HL-60/S4 treated with retinoic acid at 250 ng/mL for 4 days and 3 days (cell line): ENCODE results near the gene KLRF2.

Experiments used
- in situ Hi-C: fragments of 300-500 bp; cut with MboI; formaldehyde crosslinking; loops from 2 replicates; pipeline ENCODE4 v1.7.0; 2022; ENCODE audit warnings: low sequenced_read_pairs

KLRF2 gene

DNA sequence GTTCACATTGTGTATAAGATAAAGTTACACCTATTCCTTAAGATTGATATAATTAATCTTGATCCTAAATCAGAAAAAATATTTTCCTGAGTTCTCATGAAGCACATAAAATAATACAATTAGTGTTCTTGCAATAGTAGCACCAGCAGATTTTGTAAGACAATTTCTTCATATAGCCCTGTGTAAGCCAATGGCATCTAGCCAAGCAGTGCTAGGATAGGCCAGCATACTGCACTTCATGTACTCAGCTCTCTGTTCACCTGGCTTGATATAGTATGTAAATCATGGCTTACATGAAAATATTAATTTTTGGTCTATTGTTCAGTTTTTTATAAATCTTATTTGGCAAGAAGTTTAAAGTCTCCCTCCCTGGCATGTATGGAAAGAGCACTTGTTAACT, 1.9 kb downstream of the KLRF2 start:
- in situ Hi-C loops, result no loop called here

DNA sequence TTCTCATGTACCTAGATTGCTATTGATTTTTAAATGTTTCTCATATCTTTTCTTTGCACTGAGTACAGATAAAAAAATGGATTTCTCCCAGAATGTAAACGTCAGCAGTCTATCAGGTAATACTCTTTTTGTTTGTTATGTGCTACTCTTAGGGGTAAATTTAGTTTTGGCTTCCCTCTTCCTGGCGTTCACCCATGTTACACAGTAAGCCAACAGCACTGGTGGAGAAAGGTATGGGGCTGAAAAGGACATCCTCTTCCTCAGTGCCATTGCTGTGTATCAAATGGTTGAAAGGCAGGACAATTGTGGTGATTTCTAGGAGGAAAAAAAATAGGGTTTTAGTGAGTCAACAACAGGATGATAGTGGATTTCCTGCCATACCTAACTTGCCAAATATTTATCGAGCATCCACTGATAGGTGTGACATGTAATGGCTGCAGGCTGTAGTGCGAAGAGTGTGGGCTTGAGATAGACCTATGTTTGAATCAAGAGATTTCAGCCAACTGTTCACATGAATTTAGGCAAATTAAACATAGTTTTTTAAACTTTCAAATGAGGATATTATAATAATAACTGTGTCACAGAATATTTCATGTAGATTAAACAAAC, 7.5 kb downstream of the KLRF2 start:
- in situ Hi-C loops, result no loop called here

DNA sequence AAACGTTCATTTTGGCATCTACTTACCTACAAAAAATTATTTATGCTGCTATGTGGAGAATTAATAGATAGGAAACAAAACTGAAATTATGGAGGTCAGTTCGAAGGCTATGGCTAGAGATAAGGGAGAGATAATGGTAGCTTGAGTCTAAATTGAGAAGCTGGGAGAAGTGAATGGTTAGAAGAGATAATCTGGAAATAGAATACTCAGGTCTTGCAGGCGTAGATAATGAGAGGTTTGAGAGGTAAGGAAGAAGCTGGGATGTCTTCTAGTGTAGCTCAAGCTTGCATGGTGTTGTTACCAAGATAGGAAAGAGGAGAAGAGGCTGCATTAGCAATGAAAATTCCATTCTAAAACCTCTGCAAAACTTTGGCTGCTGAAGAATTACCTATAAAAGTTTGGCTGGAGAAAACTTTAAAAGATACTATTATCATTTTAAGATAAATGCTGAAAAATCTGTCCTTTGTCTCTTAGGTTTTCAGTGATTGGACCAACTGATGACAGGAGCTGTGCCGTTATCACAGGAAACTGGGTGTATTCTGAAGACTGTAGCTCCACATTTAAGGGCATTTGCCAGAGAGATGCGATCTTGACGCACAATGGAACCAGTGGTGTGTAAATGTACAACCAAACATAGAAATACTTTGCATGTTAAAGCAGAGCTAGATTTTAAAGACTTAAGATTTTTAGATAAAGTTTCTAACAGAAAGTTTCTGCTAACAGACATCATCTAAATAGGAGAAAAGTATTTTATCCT, 14.1 kb downstream of the KLRF2 start:
- in situ Hi-C loops, result no loop called here

DNA sequence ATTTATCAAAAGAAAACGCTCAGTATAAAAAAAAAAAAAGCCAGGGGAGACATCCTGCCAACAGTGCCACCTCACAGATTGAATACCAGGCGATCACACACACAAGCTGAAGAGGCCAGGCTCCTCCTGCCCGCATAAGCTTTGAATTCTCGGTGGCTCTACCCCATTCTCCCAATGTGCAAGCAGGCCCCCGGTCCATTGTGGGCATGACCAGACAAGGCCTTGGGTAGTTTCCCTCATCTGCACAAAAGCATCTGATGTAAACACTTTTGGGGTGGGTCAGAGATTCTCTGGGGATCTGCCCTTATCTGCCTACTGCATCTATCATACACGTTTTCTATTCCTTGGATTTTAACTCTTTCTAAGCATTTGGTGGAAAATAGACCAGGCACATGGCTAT, 16.2 kb downstream of the KLRF2 start:
- in situ Hi-C loops, result no loop called here

DNA sequence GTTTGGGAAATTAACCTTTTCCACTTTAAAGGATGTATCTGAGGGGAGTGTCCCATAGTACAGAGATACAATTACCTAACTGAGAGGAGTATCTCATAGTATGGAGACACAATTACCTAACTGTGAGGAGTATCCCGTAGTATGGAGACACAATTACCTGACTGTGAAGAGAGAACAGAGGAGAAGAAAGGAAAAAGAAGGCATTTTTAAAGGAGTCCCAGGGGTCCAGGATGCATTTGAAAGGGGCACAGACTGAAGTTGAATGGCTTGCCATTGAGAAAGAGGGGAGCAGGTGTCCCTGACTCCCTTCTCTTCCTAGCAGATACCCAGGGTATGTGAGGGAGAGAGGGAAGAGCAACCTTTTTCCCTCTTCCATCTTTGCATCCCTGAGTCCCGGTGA, 17.9 kb downstream of the KLRF2 start:
- in situ Hi-C loops, result no loop called here

DNA sequence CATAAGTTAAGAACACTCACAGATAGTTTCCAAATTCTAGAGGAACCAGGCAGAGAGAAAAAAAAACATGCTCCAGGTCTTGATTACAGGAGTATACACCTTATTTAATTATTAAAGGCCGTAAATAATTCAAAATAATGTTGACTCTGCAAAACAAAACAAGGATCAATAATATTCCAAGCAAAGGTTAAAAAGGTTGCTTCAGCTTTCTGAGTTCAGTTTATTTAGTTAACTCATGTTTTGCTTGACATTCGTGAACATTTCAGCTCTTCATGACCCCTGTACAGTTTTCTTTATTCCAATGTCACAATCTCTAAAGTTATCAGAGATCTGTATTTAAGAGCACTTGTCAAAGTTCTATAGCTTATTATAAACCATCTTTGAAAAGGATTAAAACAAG, 19.6 kb downstream of the KLRF2 start:
- in situ Hi-C loops, result no loop called here

DNA sequence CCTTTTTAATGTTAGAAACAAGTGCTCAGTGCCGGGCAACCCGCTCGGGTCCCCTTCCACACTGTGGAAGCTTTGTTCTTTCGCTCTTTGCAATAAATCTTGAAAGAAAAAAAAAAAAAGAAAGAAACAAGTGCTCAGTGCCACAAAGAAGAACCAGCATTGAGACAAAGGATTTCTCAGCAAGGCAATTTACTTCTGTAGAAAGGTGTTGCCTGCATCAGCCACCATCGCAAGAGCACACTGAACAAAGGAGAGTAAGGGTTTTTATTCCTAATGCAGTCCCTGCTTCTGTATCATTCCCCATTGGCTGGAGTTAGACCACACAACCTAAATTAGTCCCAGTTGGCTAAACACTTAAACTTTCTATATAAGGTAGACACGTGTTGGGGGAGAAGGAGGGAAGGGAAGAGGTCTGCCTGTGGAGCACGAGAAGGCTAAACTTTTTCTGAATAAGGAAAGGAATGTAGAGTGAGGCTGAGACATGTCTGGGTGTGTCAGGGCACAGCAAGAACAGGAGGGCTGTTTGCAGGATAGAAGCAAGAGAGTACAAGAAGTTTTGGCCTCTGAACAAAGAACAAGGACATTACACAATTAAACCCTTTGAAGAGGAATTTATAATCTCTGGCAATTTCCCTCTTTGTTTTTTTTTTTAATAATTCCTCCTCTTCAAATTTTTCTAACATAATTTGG, 21.4 kb downstream of the KLRF2 start:
- in situ Hi-C loops, result no loop called here

DNA sequence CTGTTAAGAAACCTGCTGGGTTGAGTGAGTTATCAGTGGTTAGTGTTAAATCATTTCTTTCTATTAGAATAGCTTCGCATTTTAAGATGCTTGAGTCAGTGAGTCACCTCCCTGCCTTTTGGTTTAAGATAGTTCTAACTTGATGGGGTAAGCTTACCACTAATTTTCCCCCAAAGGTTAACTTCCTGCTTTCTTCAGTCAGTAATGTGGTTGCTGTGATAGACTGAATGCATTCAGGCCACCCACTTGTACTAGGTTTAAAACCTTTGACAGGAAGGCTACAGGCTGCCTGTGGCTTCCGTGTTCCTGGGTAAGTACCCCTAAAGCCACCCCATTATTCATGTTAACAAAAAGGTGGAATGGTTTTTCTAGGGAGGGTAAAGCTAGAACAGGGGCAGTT, 25.6 kb downstream of the KLRF2 start:
- in situ Hi-C loops, result no loop called here

DNA sequence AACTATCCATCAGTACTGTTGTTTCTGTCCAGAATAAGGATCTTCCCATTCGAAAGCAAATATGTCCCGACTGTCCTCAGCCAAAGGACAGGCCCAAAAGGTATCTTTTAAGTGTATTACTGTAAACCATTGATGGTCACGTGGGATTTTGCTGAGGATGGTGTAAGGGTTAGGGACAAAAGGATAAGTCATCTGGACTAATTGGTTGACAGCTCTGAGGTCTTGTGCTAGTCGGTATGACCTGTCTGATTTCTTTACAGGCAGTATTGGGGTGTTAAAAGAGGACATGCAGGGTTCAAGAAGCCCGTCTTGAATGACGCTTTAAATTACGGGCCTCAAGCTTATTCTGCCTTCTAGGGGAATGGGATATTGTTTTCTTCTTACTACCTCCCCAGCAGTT, 26.5 kb downstream of the KLRF2 start:
- in situ Hi-C loops, result no loop called here

DNA sequence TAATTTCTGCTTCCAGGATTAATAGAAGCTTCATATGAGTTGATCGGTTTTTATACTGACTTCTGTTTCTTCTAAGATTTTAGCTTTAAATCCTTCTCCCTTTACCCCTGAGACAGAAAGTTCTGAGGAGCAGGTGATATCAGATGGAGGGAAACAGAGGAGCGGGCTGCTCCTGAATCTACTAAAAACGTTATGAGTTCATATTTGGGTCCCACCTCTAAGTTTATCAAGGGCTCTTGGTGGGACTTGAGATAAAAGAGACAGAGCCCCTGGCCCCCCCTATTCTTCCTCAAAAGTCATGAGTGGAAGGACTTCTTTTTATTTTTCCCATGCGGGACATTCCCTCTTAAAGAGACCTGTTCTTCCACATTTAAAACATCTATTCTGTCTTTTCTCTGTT, 27.1 kb downstream of the KLRF2 start:
- in situ Hi-C loops, result no loop called here

DNA sequence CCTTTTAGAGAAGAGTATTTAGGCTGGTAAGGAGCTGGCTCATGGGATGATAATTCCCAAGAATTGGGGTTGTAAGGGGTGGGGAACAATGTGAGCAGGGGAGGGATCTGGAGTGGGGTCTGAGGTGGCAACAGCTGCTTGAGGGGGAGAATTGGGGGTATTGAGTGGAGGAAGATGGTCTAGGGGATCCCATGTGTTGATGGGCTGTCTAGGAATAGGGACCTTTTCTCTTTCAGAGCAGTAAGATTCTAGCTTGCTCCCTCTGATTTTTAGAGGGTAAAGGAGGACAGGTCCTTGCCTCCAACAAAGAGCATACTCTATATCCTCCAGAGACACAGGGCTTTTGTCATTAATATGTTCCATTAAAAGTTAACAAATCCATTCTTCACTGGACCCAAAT, 28.4 kb downstream of the KLRF2 start:
- in situ Hi-C loops, result no loop called here

DNA sequence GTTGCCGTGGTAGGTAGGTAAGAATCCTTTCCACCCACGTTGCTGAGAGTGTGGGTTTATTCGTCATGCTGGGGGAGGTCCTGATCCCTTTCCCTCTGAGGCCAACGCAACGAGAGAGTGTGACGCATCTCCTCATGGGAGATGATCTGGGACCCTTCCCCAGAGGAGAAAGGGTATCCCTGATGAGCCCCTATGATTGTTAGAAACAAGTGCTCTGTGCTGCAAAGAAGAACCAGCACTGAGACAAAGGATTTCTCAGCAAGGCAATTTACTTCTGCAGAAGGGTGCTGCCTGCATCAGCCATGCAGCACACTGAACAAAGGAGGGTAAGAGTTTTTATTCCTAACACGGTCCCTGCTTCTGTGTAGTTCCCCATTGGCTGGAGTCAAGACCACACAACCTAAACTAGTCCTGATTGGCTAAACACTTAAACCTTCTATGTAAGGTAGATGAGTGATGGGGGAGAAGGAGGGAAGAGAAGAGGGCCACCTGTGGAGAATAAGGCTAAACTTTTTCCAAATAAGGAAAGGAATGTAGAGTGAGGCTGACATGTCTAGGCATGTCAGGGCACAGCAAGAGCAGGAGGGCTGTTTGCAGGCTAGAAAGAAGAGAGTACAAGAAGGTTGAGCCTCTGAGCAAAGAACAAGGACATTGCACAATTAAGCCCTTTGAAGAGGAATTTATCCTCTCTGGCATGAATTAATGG, 29.6 kb downstream of the KLRF2 start:
- in situ Hi-C loops, result no loop called here

DNA sequence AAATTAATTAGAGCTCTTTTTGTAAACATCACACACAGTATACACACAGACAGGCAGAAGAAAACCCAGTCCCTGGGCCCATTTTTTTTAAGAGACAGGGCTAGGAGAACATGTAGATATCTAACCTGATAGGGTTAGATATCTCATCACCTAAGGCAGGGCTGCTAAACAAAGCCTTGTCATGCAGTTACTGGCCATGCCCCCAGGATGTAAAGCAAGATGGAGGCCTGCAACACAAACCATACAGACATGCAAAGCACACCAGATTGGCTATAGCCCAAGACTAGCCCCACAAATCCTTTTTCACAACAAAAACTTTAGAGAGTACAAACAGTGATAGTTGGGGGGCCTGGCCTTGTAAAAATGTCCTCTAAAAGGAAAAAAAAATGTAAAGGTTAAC, 30.4 kb downstream of the KLRF2 start:
- in situ Hi-C loops, result no loop called here

DNA sequence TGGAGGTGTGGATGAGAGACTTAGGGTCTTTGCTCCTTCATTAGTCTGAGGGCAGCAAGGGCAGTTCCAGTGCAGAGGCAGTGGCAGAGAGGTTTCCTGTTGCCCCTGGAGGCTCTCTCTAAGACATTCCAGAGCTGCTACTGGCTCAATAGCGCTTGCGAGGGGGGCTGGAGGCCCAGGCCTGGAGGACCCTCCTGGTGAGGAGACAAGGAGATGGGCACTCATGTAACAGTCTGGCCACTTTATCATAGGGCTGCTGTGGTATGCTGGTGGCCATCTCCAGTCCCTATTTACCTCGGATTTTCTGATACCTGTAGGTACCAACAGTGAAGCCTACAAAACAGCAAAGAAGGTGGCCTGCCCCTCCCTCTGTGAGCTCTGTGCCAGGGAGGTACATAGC, 38.2 kb downstream of the KLRF2 start:
- in situ Hi-C loops, result no loop called here

DNA sequence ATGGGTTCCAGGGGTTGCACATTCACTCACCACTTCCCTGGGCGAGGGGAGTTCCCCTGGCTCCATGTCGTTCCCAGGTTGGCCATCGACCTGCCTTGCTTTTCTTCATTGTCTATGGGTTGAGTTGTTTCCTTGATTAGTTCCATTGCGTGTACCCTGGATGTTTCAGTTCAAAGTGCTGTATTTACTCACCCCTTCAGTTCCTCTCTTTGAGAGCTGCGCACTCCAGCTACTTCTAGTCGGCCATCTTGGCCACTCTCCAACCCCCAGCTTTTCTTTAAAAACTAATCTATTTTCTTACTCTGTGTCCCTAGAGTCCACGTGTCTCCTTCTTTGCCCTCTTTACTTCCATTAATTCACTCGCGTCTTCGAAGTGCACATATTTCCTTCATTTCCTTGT, 39.2 kb downstream of the KLRF2 start:
- in situ Hi-C loops, result no loop called here

DNA sequence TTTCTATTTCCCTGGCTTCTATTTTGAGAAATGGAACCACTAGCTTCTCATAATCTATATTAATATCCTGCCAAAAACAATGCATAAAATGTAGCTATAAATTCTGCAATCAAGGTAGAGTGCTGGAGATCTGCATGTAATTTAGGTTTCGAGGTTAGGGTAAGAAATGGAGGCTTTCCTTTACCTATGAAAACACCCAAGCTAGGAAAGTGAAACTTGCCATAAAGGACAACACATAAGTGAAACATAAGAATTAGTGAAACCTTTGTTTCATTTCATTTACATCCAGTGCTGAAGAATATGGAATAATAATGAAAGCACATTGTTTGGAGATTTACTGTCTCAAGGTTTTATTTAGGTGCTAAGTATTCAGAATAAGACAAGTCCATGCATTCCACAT, 41.1 kb downstream of the KLRF2 start:
- in situ Hi-C loops, result no loop called here

DNA sequence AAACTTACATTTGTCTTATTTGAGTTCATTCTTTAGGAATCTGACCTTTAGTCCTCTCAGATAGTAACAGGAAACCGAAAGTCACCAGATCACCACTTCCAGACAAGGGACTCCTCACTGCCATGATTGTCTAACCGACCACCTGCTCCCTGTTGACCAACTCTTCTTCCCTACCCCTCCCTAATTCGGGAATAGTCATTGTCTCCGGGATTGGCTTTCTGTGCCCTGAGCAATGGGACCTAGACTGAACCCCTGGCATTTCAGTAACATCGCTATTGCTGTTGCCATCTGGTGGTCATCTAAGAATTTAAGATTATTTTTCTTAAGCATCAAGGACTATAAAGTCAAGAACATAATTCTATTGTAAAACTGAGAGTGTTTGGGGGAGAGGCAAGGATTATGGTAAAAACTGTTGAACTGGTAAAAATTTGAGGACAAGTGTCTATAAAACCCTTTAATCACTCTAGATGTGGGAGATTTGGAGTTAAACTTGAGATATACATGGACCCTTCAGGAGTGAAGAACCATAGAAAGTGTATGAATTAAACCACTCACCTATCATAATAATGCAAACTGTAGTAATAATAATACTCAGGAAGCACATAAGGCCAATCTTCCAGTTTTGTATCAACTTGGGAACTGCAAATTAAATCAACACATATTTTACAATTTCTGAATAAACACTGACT, 44.6 kb downstream of the KLRF2 start:
- in situ Hi-C loops, result loop anchor here (25.0 kb wide), 1 partner anchor 211 kb away; the partner anchor contains the start of gene CLEC7A

DNA sequence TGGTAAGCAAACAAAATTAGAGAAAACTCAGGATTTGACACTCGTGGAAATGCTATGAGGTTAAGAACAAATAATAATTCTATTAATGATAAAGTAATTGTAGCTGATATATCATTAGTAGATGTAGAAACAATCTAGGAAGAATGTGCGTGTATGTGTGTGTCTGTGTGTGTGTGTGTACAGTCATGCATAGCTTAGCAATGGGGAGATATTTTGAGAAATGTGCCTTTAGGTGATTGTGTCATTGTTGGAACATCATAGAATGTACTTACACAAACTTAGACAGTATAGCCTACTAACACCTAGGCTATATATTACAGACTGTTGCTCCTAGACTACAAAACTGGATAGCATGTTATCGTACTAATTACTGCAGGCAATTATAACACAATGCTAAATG, 45.6 kb downstream of the KLRF2 start:
- in situ Hi-C loops, result loop anchor here (25.0 kb wide), 1 partner anchor 210 kb away; the partner anchor contains the start of gene CLEC7A

DNA sequence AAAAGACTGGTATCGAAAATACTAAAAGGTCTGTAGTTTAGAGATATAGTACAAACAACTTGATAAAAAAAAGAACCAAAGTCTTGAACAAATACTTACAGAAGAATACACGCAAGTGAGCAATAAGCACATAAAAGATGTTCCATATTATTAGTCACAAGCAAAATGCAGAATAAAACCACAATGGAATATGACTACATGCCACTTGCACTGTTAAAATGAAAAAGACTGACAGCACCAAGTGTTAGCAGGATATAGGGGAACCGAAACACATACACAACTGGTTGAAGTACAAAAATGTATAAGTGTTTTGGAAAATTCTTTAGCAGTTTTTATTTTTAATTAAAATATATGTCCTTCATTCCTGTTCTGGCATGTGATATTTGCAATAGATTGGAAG, 47.3 kb downstream of the KLRF2 start:
- in situ Hi-C loops, result loop anchor here (25.0 kb wide), 1 partner anchor 209 kb away; the partner anchor contains the start of gene CLEC7A

DNA sequence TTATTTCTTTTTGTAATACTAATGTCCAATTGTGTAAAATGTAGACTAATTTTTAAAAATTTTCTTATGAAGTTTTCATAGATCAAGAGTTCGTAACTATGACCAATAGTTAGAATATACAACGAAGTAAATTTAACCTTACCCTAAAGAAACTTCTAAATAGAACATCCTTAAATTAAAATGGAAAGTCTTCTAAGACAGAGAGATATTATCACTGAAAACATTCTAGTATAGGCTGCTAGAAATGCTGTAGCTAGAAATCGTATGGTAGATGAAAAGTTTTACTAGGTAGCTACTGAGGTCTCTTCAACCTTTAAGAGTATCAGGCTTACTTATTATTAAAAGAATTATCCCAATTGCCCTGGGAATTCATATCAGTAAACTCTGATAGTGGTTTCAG, 50.0 kb downstream of the KLRF2 start:
- in situ Hi-C loops, result loop anchor here (25.0 kb wide), 1 partner anchor 206 kb away; the partner anchor contains the start of gene CLEC7A

DNA sequence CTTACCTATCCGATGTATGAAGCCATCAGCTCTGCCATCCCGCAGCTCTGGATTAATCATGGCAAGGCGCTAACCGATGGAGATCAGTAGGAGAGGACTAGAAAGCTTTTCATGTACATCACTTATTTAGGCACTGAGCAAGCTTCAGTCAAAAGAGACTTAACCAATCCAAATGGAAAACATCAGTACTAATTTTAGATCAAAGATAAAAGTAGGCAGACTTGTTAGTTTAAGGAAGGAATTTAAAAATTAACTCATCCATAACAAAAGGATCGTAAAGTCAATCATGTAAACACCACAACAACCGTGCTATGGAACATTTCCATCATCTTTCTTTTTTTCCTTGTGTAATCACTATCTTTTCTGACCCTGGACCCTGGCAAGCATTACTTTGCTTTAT, 51.0 kb downstream of the KLRF2 start, which contains the start of gene CLEC2A:
CLEC2A (minus strand) TSS at position 101 of the 400 bp plus-strand sequence; CDS start at position 60, 41 bp downstream.
- in situ Hi-C loops, result loop anchor here (25.0 kb wide), 1 partner anchor 205 kb away; the partner anchor contains the start of gene CLEC7A
